Measurements from ENCODE around the gene RAB1B.

RAB1B gene

GRCh38 chr11:66285250-66285947 is 17.0 kb downstream of the RAB1B start:
- no peak for DNase-seq

GRCh38 chr11:66286699-66287098 is 18.3 kb downstream of the RAB1B start:
- DNase-seq = no peak

GRCh38 chr11:66287211-66287888 is 18.9 kb downstream of the RAB1B start:
- DNase-seq = no peak

GRCh38 chr11:66287889-66288670 is 19.6 kb downstream of the RAB1B start:
- DNase-seq = no peak

- peak; percentile 96 to 100 (median 98) for DNase-seq
These were observed 20.5 kb downstream of the RAB1B start, which contains the start of gene YIF1A for GRCh38 chr11:66288671-66289547. YIF1A (minus strand) TSS chr11:66289143; CDS start chr11:66288985, 158 bp downstream.

GRCh38 chr11:66289548-66290329 is 21.3 kb downstream of the RAB1B start:
- peak in 4 of 5 experiments; percentile 47 to 88 (median 78) for DNase-seq

GRCh38 chr11:66290330-66290621 is 21.8 kb downstream of the RAB1B start:
- DNase-seq = no peak

GRCh38 chr11:66291303-66291705 is 22.9 kb downstream of the RAB1B start:
- DNase-seq = no peak

GRCh38 chr11:66291706-66292542 is 23.5 kb downstream of the RAB1B start, which contains the start of gene TMEM151A:
TMEM151A (plus strand) TSS chr11:66291894; CDS start chr11:66292014, 120 bp downstream.
- DNase-seq = peak in 1 of 5 experiments; percentile 43

GRCh38 chr11:66292543-66293332 is 24.3 kb downstream of the RAB1B start:
- no peak for DNase-seq

GRCh38 chr11:66293352-66293751 is 24.9 kb downstream of the RAB1B start:
- no peak for DNase-seq

- DNase-seq = no peak
These were observed 25.6 kb downstream of the RAB1B start for GRCh38 chr11:66293777-66294625.

- DNase-seq = no peak
These were observed 26.5 kb downstream of the RAB1B start for GRCh38 chr11:66294626-66295620.

GRCh38 chr11:66297610-66298009 is 29.2 kb downstream of the RAB1B start:
- DNase-seq = no peak

GRCh38 chr11:66299186-66299585 is 30.7 kb downstream of the RAB1B start:
- no peak for DNase-seq

GRCh38 chr11:66302656-66303055 is 34.2 kb downstream of the RAB1B start:
- no peak for DNase-seq

GRCh38 chr11:66309475-66309874 is 41.0 kb downstream of the RAB1B start:
- no peak for DNase-seq

GRCh38 chr11:66310324-66310723 is 41.9 kb downstream of the RAB1B start:
- no peak for DNase-seq
